BJ (cell line): ENCODE measurements around the gene KATNBL1. TPM values are rescaled to one million over a fixed set of nuclear protein-coding genes. Genes with fewer than 3 reads are reported as not detected.

Experiments used
- CTCF ChIA-PET: fragments of 350-600 bp; formaldehyde crosslinking; extraction: SDS; loops from one replicate; lab custom pipeline; 2021; ENCODE audit warnings: antibody characterized with exemption, inconsistent platforms; lab: Yijun Ruan, JAX
- POLR2A ChIA-PET: fragments of 300-600 bp; sonication (Branson Sonifier 250); formaldehyde crosslinking; extraction: SDS; loops from one replicate; lab custom pipeline; 2021; ENCODE audit warnings: antibody characterized with exemption; lab: Charles Lee
- DNase-seq: peaks from one replicate; pipeline ENCODE4 v3.0.0-alpha.2; 2011; ENCODE audit warnings: low read depth
- H3K27me3 ChIP-seq: 2 replicates; pipeline ENCODE4 v1.6.0; 2011; ENCODE audit warnings: low read length; ENCODE audit not compliant: control insufficient read depth, insufficient read depth
- H3K36me3 ChIP-seq: 2 replicates; pipeline ENCODE4 v1.5.1; 2011; ENCODE audit warnings: low read length; ENCODE audit not compliant: control insufficient read depth, insufficient read depth
- H3K4me3 ChIP-seq: 2 replicates; pipeline ENCODE4 v1.5.1; 2011; ENCODE audit warnings: low read depth, mild to moderate bottlenecking, control low read depth, low read length
- CTCF ChIP-seq: IDR thresholded peaks from 2 replicates; pipeline ENCODE4 v1.5.1; 2011; ENCODE audit warnings: low read depth, mild to moderate bottlenecking, control low read depth, inconsistent platforms, low read length, moderate library complexity; ENCODE audit not compliant: insufficient read depth
- polyA plus RNA-seq: library from polyadenylated mRNA; depleted of rRNA; stranded (reverse); fragments of >200 nt; gene quantifications from 2 replicates; pipeline ENCODE4 v1.2.3, GENCODE V29; 2011

The KATNBL1 gene
- polyA plus RNA-seq, 1 experiment, result 17.3 TPM

- no peak for DNase-seq
- ChIA-PET POLR2A (interaction anchor here (0.6 to 1.2 kb wide), 2 partner anchors 100 to 105 kb away, joined by 8 to 10 read pairs; partner anchors contain the start of gene KATNBL1), CTCF (interaction anchor here (0.6 to 8.2 kb wide), 26 partner anchors 8 to 258 kb away, joined by 3 to 124 read pairs (median 4); partner anchors contain the start of genes EMC4, EMC7, KATNBL1 and LPCAT4)
- no peaks in the 10 kb centered on the region for H3K36me3 ChIP-seq
- peak; percentile 76 for TF ChIP-seq CTCF
- no peak overlapping the region for H3K4me3 ChIP-seq
- H3K27me3 ChIP-seq, result no peaks in the 10 kb centered on the region; the same call in 1 of the 2 replicates
Measured at GRCh38 chr15:34109797-34110663, 99.9 kb downstream of the KATNBL1 start.

GRCh38 chr15:34107315-34107714 lies 102.6 kb downstream of the KATNBL1 start:
- POLR2A ChIA-PET, result no interaction called here

GRCh38 chr15:34106423-34106822 lies 103.5 kb downstream of the KATNBL1 start:
- ChIA-PET POLR2A (no interaction called here), CTCF (interaction anchor here (1.4 kb wide), 1 partner anchor 103 kb away, joined by 6 read pairs; the partner anchor contains the start of gene KATNBL1)
- H3K36me3 ChIP-seq, result no peaks in the 10 kb centered on the region
- no peak for DNase-seq
- no peak overlapping the region for H3K4me3 ChIP-seq
- H3K27me3 ChIP-seq, result no peaks in the 10 kb centered on the region
- TF ChIP-seq CTCF, result no peak

More at GRCh38 chr15:34107315-34107714, 102.6 kb downstream of the KATNBL1 start:
- Histone ChIP-seq H3K36me3 (no peaks in the 10 kb centered on the region), H3K27me3 (no peaks in the 10 kb centered on the region), H3K4me3 (no peak overlapping the region)
- DNase-seq, result no peak
- CTCF ChIA-PET, result interaction anchor here (1.1 to 1.4 kb wide), 2 partner anchors 60 to 103 kb away, joined by 5 to 6 read pairs; partner anchors contain the start of gene KATNBL1
- no peak for TF ChIP-seq CTCF

- ChIA-PET CTCF (interaction anchor here (0.5 to 1.0 kb wide), 4 partner anchors 8 to 218 kb away, joined by 3 to 5 read pairs (median 4); partner anchors contain the start of gene KATNBL1), POLR2A (interaction anchor here (0.8 kb wide), 1 partner anchor 107 kb away, joined by 4 read pairs; the partner anchor contains the start of gene KATNBL1)
- Histone ChIP-seq H3K4me3 (peak overlapping the region; percentile 88), H3K27me3 (no peaks in the 10 kb centered on the region), H3K36me3 (no peaks in the 10 kb centered on the region)
- DNase-seq, result no peak
- TF ChIP-seq CTCF, result no peak
Measured at GRCh38 chr15:34102175-34102925, 107.5 kb downstream of the KATNBL1 start.
